PC-9 (cell line): ENCODE measurements around the gene ABCB8. TPM values are rescaled to one million over a fixed set of nuclear protein-coding genes. Genes with fewer than 3 reads are reported as not detected.

Experiments used
- BruUV-seq: library from RNA; stranded (reverse); fragments of 400-500 nt; replicated peaks from 2 replicates; lab custom pipeline; 2021; lab: Mats Ljungman, UMichigan
- CTCF ChIA-PET: fragments of 300-600 bp; sonication (Branson Sonifier 250); formaldehyde crosslinking; loops from one replicate; lab custom pipeline; 2022; ENCODE audit warnings: antibody characterized with exemption; lab: Charles Lee
- POLR2A ChIA-PET: fragments of 300-600 bp; sonication (Branson Sonifier 250); formaldehyde crosslinking; loops from one replicate; lab custom pipeline; 2022; ENCODE audit warnings: antibody characterized with exemption; ENCODE audit not compliant: unreplicated experiment; lab: Charles Lee
- DNase-seq, 2 experiments: peaks; one replicate each; pipeline versions ENCODE4 v3.0.0 to v3.0.0-alpha.2; 2015 to 2022; ENCODE audit warnings: mixed read lengths in 1 of 2
- H2AFZ ChIP-seq: fragments of 200-600 bp; sonication (generic); 2 replicates; pipeline ENCODE4 v1.8.1; 2017; ENCODE audit warnings: antibody characterized with exemption
- H3F3A ChIP-seq: fragments of 200-600 bp; sonication (generic); 2 replicates; pipeline ENCODE4 v1.8.1; 2017; ENCODE audit warnings: antibody characterized with exemption, mild to moderate bottlenecking, low read depth; ENCODE audit not compliant: insufficient read depth
- H3K27ac ChIP-seq: fragments of 200-600 bp; sonication (generic); 2 replicates; pipeline ENCODE4 v1.6.1; 2016; ENCODE audit warnings: mixed run types
- H3K27me3 ChIP-seq: fragments of 200-600 bp; sonication (generic); 2 replicates; pipeline ENCODE4 v1.6.1; 2016; ENCODE audit warnings: low read depth, mixed run types; ENCODE audit not compliant: insufficient read depth
- H3K36me3 ChIP-seq: fragments of 200-600 bp; sonication (generic); 2 replicates; pipeline ENCODE4 v1.6.1; 2016; ENCODE audit warnings: low read depth, mixed run types
- H3K4me1 ChIP-seq: fragments of 200-600 bp; sonication (generic); replicated peaks from 2 replicates; pipeline ENCODE4 v1.6.1; 2016; ENCODE audit warnings: mixed run types; ENCODE audit not compliant: insufficient read depth
- H3K4me2 ChIP-seq: fragments of 200-600 bp; sonication (generic); 2 replicates; pipeline ENCODE4 v1.6.1; 2017; ENCODE audit warnings: mixed run types
- H3K4me3 ChIP-seq: fragments of 200-600 bp; sonication (generic); 2 replicates; pipeline ENCODE4 v1.6.1; 2016; ENCODE audit warnings: mixed run types
- H3K79me2 ChIP-seq: fragments of 200-600 bp; sonication (generic); 2 replicates; pipeline ENCODE4 v1.6.1; 2017; ENCODE audit warnings: low read depth, mixed run types
- H3K9me2 ChIP-seq: fragments of 200-600 bp; sonication (generic); 2 replicates; pipeline ENCODE4 v1.8.1; 2017; ENCODE audit warnings: mild to moderate bottlenecking; ENCODE audit not compliant: insufficient read depth
- H3K9me3 ChIP-seq: fragments of 200-600 bp; sonication (generic); 2 replicates; pipeline ENCODE4 v1.8.1; 2016; ENCODE audit warnings: low read depth; ENCODE audit not compliant: insufficient read depth
- H4K20me1 ChIP-seq: fragments of 200-600 bp; sonication (generic); 2 replicates; pipeline ENCODE4 v1.8.1; 2017; ENCODE audit not compliant: insufficient read depth
- CTCF ChIP-seq: fragments of 200-600 bp; sonication (generic); conservative IDR thresholded peaks from 2 replicates; pipeline ENCODE4 v1.6.1; 2017; ENCODE audit warnings: mixed run types, antibody characterized with exemption, mild to moderate bottlenecking, moderate library complexity
- EZH2 ChIP-seq: fragments of 200-600 bp; sonication (generic); IDR thresholded peaks from 2 replicates; pipeline ENCODE4 v1.8.0; 2017; ENCODE audit warnings: antibody characterized with exemption, low read depth
- intact Hi-C: fragments of 100-400 bp; cut with micrococcal nuclease; formaldehyde crosslinking; loops from one replicate; pipeline ENCODE4 v1.10.0; 2022; ENCODE audit not compliant: unreplicated experiment
- total RNA-seq: library from RNA; stranded (reverse); gene quantifications from 2 replicates; pipeline ENCODE4 v1.2.3, GENCODE V29; 2021

The ABCB8 gene
- total RNA-seq, 1 experiment from 2014 or later, result 61.9 TPM

- H3K27ac ChIP-seq, result no peak overlapping the region
- intact Hi-C loops, result no loop called here
- CTCF ChIA-PET, result no interaction called here
These were observed 51.1 kb downstream of the ABCB8 start for GRCh38 chr7:151079199-151079910.

DNA sequence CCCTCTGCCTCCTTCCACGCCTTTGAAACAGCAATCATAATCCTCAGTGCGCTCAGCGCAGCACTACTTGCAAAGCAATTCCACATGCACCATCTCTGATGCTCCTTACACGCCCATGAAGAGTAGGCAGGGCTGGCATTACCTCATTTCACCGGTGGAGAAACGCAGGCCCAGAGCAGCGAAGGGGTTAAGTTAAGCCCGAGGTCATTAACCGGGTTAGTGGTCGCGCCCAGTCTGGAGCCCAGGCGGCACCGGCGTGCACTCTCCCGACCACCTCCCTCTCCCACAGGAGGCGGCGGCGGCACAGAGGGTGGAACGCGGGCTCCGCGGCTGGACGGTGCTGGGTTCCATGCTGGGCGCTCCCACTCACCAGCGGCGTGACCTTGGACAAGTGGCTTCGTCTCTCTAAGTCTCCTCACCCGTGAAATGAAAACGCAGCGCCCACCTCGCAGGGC, 51.8 kb downstream of the ABCB8 start:
- Histone ChIP-seq H3F3A (peaks cover 64% of the 10 kb centered on the region), H3K36me3 (no peaks in the 10 kb centered on the region), H3K27ac (peak overlapping the region; percentile 70), H3K27me3 (no peaks in the 10 kb centered on the region), H3K9me2 (no peaks in the 10 kb centered on the region), H4K20me1 (peaks cover 8% of the 10 kb centered on the region; the same call in 1 of the 2 replicates), H3K4me2 (peak overlapping the region; percentile 100), H3K4me3 (peak overlapping the region; percentile 89), H2AFZ (peak overlapping the region; percentile 89), H3K79me2 (peaks cover 38% of the 10 kb centered on the region), H3K4me1 (peaks cover 30% of the 10 kb centered on the region), H3K9me3 (no peaks in the 10 kb centered on the region)
- CTCF ChIA-PET, result no interaction called here
- TF ChIP-seq CTCF (no peak), EZH2 (no peak)
- intact Hi-C loops, result loop anchor here (1.0 to 10.0 kb wide), 2 partner anchors 20 to 105 kb away; partner anchors contain the start of gene KCNH2
- DNase-seq, result no peak
- no TSS peak for BruUV-seq
- POLR2A ChIA-PET, result interaction anchor here (0.5 kb wide), 1 partner anchor 1910 kb away, joined by 3 read pairs; no protein-coding TSS in a partner anchor

More at GRCh38 chr7:151079199-151079910, 51.1 kb downstream of the ABCB8 start:
- H3K4me2 ChIP-seq, result peak overlapping the region; percentile 100
- POLR2A ChIA-PET, result no interaction called here
- H3K79me2 ChIP-seq, result peaks cover 38% of the 10 kb centered on the region
- TF ChIP-seq CTCF (no peak), EZH2 (no peak)
- no peaks in the 10 kb centered on the region for H3K36me3 ChIP-seq
- peaks cover 8% of the 10 kb centered on the region; the same call in 1 of the 2 replicates for H4K20me1 ChIP-seq
- no peaks in the 10 kb centered on the region for H3K27me3 ChIP-seq
- H3K4me1 ChIP-seq, result peaks cover 26% of the 10 kb centered on the region
- no peak overlapping the region for H2AFZ ChIP-seq
- peaks cover 65% of the 10 kb centered on the region for H3F3A ChIP-seq
- TSS peak; percentile 5 for BruUV-seq
- H3K9me3 ChIP-seq, result no peaks in the 10 kb centered on the region
- DNase-seq, result no peak
- peak overlapping the region; percentile 89 for H3K4me3 ChIP-seq
- H3K9me2 ChIP-seq, result no peaks in the 10 kb centered on the region

DNA sequence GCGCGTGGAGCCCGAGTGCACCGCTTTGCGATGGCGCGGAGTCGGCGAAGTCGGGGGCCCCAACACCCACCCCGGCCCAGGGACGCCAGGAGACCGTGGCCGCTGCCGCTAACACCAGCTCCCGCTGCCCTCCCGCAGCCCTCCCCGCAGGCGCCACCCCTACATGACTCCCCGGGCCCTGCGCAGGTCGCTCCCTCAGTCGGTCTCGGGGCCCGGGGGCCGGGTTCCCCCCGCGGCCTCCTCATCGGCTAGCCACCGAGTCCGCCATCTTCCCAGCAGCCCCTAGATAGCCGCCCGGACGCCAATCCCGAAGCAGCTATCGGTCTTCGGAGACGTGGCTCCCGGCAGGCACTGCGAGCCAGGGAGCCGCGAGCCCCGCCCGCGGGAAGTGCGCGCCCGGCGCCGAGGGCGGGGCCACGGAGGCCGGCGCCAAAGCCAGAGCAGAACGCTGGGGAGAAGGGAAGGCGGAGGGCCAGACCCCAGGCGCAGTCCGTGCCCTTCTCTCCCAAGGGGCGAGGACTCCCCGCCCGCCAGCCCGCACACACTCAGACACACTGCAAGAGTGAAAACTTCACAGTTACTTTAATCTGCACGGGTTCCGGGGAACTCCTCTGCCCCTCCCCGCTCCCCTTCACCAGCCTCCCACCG, 52.4 kb downstream of the ABCB8 start, which contains the start of gene FASTK:
FASTK (minus strand) TSS at position 288 of the 648 bp plus-strand sequence; CDS start at position 245, 43 bp downstream.
- CTCF ChIA-PET, result interaction anchor here (0.7 kb wide), 1 partner anchor 52 kb away, joined by 3 read pairs; the partner anchor contains the start of gene ABCB8

More for the DNA sequence above, 52.4 kb downstream of the ABCB8 start, which contains the start of gene FASTK:
- POLR2A ChIA-PET, result interaction anchor here (0.5 to 0.6 kb wide), 2 partner anchors 17 to 1909 kb away, joined by 3 read pairs; no protein-coding TSS in a partner anchor
- no peaks in the 10 kb centered on the region for H3K9me3 ChIP-seq
- H2AFZ ChIP-seq, result peak within 1 kb of the TSS; percentile 89
- peak within 1 kb of the TSS; percentile 89 for H3K4me3 ChIP-seq
- BruUV-seq, result no TSS peak
- H3K9me2 ChIP-seq, result no peaks in the 10 kb centered on the region
- peaks cover 38% of the 10 kb centered on the region for H3K79me2 ChIP-seq
- peak; percentile 82 to 93 for DNase-seq
- no peaks in the 10 kb centered on the region for H3K36me3 ChIP-seq
- H4K20me1 ChIP-seq, result peaks cover 8% of the 10 kb centered on the region; the same call in 1 of the 2 replicates
- peak within 1 kb of the TSS; percentile 100 for H3K4me2 ChIP-seq
- TF ChIP-seq EZH2, result no peak
- no peak for TF ChIP-seq CTCF
- H3F3A ChIP-seq, result peaks cover 68% of the 10 kb centered on the region
- H3K27ac ChIP-seq, result peak within 1 kb of the TSS; percentile 70
- no peaks in the 10 kb centered on the region for H3K27me3 ChIP-seq
- peaks cover 35% of the 10 kb centered on the region for H3K4me1 ChIP-seq
- intact Hi-C loops, result loop anchor here (1.0 to 10.0 kb wide), 2 partner anchors 20 to 106 kb away; partner anchors contain the start of gene KCNH2
